BLaER1 (cell line): ENCODE results near the gene ISOC2.
"Not testable (repeated sequence)": the region's sequence is repeated elsewhere in the genome, so short reads cannot be mapped to it uniquely, and the experiment has no call there.

ENCODE experiments used
- H3K27ac ChIP-seq: shearing (Covaris generic); formaldehyde crosslinking; 2 replicates; pipeline ENCODE4 v1.8.1; 2022
- H3K27me3 ChIP-seq: shearing (Covaris generic); formaldehyde crosslinking; 2 replicates; pipeline ENCODE4 v1.8.1; 2022
- H3K36me3 ChIP-seq: shearing (Covaris generic); formaldehyde crosslinking; 2 replicates; pipeline ENCODE4 v1.8.1; 2022
- H3K4me1 ChIP-seq: shearing (Covaris generic); formaldehyde crosslinking; 2 replicates; pipeline ENCODE4 v1.8.1; 2022
- H3K4me2 ChIP-seq: shearing (Covaris generic); formaldehyde crosslinking; 2 replicates; pipeline ENCODE4 v1.8.1; 2022
- H3K4me3 ChIP-seq: shearing (Covaris generic); formaldehyde crosslinking; 2 replicates; pipeline ENCODE4 v1.8.1; 2022
- H3K9ac ChIP-seq: shearing (Covaris generic); formaldehyde crosslinking; 2 replicates; pipeline ENCODE4 v1.8.1; 2022
- H3K9me3 ChIP-seq: shearing (Covaris generic); formaldehyde crosslinking; 2 replicates; pipeline ENCODE4 v1.8.1; 2022
- H4K20me1 ChIP-seq: shearing (Covaris generic); formaldehyde crosslinking; 2 replicates; pipeline ENCODE4 v1.8.1; 2022
- Cebpa-rat ChIP-seq: shearing (Covaris generic); IDR thresholded peaks from 2 replicates; pipeline ENCODE4 v1.8.1; 2022

Gene ISOC2

GRCh38 chr19:55451965-55452748 is 9.3 kb downstream of the ISOC2 start:
- peaks cover 47% of the 10 kb centered on the region for H4K20me1 ChIP-seq
- peak overlapping the region; percentile 62 for H3K4me3 ChIP-seq
- peak overlapping the region; percentile 89 for H3K4me2 ChIP-seq
- no peak overlapping the region for H3K9ac ChIP-seq
- H3K27ac ChIP-seq = no peak overlapping the region
- no peaks in the 10 kb centered on the region; the same call in 1 of the 2 replicates for H3K9me3 ChIP-seq
- peaks cover 60% of the 10 kb centered on the region for H3K27me3 ChIP-seq
- peaks cover 28% of the 10 kb centered on the region for H3K36me3 ChIP-seq
- peaks cover 9% of the 10 kb centered on the region for H3K4me1 ChIP-seq
- 0 out of 2 replicates have a peak, but pooled peaks have one; percentile 47 for TF ChIP-seq Cebpa-rat

- H3K4me3 ChIP-seq = peak overlapping the region; percentile 62
- no peaks in the 10 kb centered on the region; the same call in 1 of the 2 replicates for H3K9me3 ChIP-seq
- H3K4me2 ChIP-seq = peak overlapping the region; percentile 89
- peaks cover 68% of the 10 kb centered on the region for H3K27me3 ChIP-seq
- peaks cover 39% of the 10 kb centered on the region for H4K20me1 ChIP-seq
- H3K4me1 ChIP-seq = peaks cover 9% of the 10 kb centered on the region
- peaks cover 23% of the 10 kb centered on the region for H3K36me3 ChIP-seq
- no peak for TF ChIP-seq Cebpa-rat
- no peak overlapping the region for H3K9ac ChIP-seq
- no peak overlapping the region for H3K27ac ChIP-seq
Observed at GRCh38 chr19:55451163-55451964, 10.1 kb downstream of the ISOC2 start.

GRCh38 chr19:55449469-55449868 is 12.0 kb downstream of the ISOC2 start:
- Histone ChIP-seq H3K9me3 (no peaks in the 10 kb centered on the region; the same call in 1 of the 2 replicates), H3K27me3 (peaks cover 86% of the 10 kb centered on the region), H3K4me3 (no peak overlapping the region), H3K9ac (no peak overlapping the region), H3K4me1 (peaks cover 9% of the 10 kb centered on the region), H3K4me2 (no peak overlapping the region), H3K27ac (no peak overlapping the region), H3K36me3 (peaks cover 6% of the 10 kb centered on the region), H4K20me1 (peaks cover 24% of the 10 kb centered on the region)
- TF ChIP-seq Cebpa-rat = no peak

GRCh38 chr19:55448175-55448490 is 13.3 kb downstream of the ISOC2 start:
- peaks cover 89% of the 10 kb centered on the region for H3K27me3 ChIP-seq
- H4K20me1 ChIP-seq = peaks cover 10% of the 10 kb centered on the region
- H3K4me3 ChIP-seq, H3K4me2 ChIP-seq, H3K4me1 ChIP-seq, H3K36me3 ChIP-seq, H3K27ac ChIP-seq, H3K9ac ChIP-seq, H3K9me3 ChIP-seq: not testable (repeated sequence)

GRCh38 chr19:55447421-55448174 is 13.8 kb downstream of the ISOC2 start:
- Histone ChIP-seq H4K20me1 (peaks cover 8% of the 10 kb centered on the region), H3K4me3 (no peak overlapping the region), H3K4me2 (no peak overlapping the region), H3K27me3 (peaks cover 89% of the 10 kb centered on the region), H3K9me3 (no peaks in the 10 kb centered on the region), H3K27ac (no peak overlapping the region), H3K36me3 (no peaks in the 10 kb centered on the region), H3K9ac (no peak overlapping the region), H3K4me1 (peaks cover 8% of the 10 kb centered on the region)
- TF ChIP-seq Cebpa-rat = no peak

GRCh38 chr19:55446060-55446459 is 15.4 kb downstream of the ISOC2 start:
- Histone ChIP-seq H3K4me3 (no peak overlapping the region), H3K27ac (no peak overlapping the region), H4K20me1 (0 out of 2 replicates have a peak, but pooled peaks cover 8% of the 10 kb centered on the region), H3K9me3 (no peaks in the 10 kb centered on the region), H3K4me2 (no peak overlapping the region), H3K36me3 (no peaks in the 10 kb centered on the region), H3K27me3 (peaks cover 89% of the 10 kb centered on the region), H3K4me1 (peaks cover 8% of the 10 kb centered on the region; the same call in 1 of the 2 replicates), H3K9ac (no peak overlapping the region)
- no peak for TF ChIP-seq Cebpa-rat

- 0 out of 2 replicates have a peak, but pooled peaks cover 7% of the 10 kb centered on the region for H3K9me3 ChIP-seq
- TF ChIP-seq Cebpa-rat = no peak
- H4K20me1 ChIP-seq = peaks cover 10% of the 10 kb centered on the region; the same call in 1 of the 2 replicates
- no peaks in the 10 kb centered on the region for H3K36me3 ChIP-seq
- H3K27ac ChIP-seq = no peak overlapping the region
- H3K9ac ChIP-seq = no peak overlapping the region
- peaks cover 89% of the 10 kb centered on the region for H3K27me3 ChIP-seq
- H3K4me2 ChIP-seq = no peak overlapping the region
- no peak overlapping the region for H3K4me3 ChIP-seq
- peaks cover 13% of the 10 kb centered on the region; the same call in 1 of the 2 replicates for H3K4me1 ChIP-seq
Observed at GRCh38 chr19:55444646-55445045, 16.8 kb downstream of the ISOC2 start.

GRCh38 chr19:55443824-55444480 is 17.5 kb downstream of the ISOC2 start:
- Histone ChIP-seq H3K4me1 (peaks cover 13% of the 10 kb centered on the region; the same call in 1 of the 2 replicates), H3K4me2 (no peak overlapping the region), H4K20me1 (peaks cover 17% of the 10 kb centered on the region; the same call in 1 of the 2 replicates), H3K36me3 (no peaks in the 10 kb centered on the region), H3K4me3 (no peak overlapping the region), H3K27ac (no peak overlapping the region), H3K9ac (no peak overlapping the region), H3K9me3 (0 out of 2 replicates have a peak, but pooled peaks cover 7% of the 10 kb centered on the region), H3K27me3 (peaks cover 89% of the 10 kb centered on the region)
- no peak for TF ChIP-seq Cebpa-rat
